ENCODE results near the gene ABCC8. TPM values are rescaled to one million over a fixed set of nuclear protein-coding genes. Genes with fewer than 3 reads are reported as not detected.

Gene ABCC8
- total RNA-seq, 2 donors from 2014 or later = 0.55 TPM; not detected in 1

DNA sequence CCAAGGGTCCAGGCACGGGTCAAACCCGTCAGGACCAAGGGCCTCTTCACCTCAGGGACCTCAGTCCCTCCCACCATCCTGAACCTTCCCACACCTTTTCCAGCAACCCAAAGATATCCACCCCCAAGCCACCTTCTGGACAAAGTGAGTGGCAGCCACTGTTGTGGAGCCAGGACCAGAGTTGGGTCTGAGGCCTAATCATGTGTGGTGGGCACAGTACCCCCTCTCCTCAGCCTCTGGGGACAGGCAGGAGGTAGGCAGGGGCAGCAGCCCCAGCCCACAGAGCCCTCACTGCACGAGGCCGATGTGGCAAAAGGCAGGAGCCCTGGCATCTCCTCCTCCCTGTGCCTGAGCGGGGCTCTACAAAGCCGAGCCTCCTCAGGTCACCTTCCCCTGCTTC lies 90.7 kb downstream of the ABCC8 start:
- Histone ChIP-seq H3K9me3 (ENCODE audit: control insufficient read depth, low read length) (no peaks in the 10 kb centered on the region), H3K27ac (ENCODE audit: low read depth, low read length) (no peak overlapping the region), H3K36me3 (ENCODE audit: control insufficient read depth, insufficient read depth, low read length) (no peaks in the 10 kb centered on the region), H3K9ac (ENCODE audit: extremely low read depth, low read length, poor library complexity, severe bottlenecking) (no peak overlapping the region), H3K4me1 (ENCODE audit: control insufficient read depth, insufficient read depth, low read length) (no peaks in the 10 kb centered on the region), H3K4me3 (ENCODE audit: low read length) (no peak overlapping the region), H3K27me3 (ENCODE audit: control insufficient read depth, insufficient read depth, low read length, poor library complexity, severe bottlenecking) (peaks cover 22% of the 10 kb centered on the region)
- H3K36me3 Mint-ChIP-seq (ENCODE audit: low read depth) = no peaks in the 10 kb centered on the region
- no peaks in the 10 kb centered on the region for H3K4me1 Mint-ChIP-seq
- no peak for DNase-seq
- peaks cover 29% of the 10 kb centered on the region for H3K27me3 Mint-ChIP-seq (ENCODE audit: insufficient read depth)
- TF ChIP-seq CTCF (conservative IDR thresholded peaks at IDR 0.05) = no peak
- WGBS, 2 experiments (ENCODE audit: insufficient coverage in 1 of 2, insufficient read length in 1 of 2) = 82 to 92% methylated on average over 4 to 6 of the region's 6 CpGs
- no peak overlapping the region for H3K4me3 Mint-ChIP-seq
- no peak overlapping the region for H3K27ac Mint-ChIP-seq
- no peaks in the 10 kb centered on the region for H3K9me3 Mint-ChIP-seq

DNA sequence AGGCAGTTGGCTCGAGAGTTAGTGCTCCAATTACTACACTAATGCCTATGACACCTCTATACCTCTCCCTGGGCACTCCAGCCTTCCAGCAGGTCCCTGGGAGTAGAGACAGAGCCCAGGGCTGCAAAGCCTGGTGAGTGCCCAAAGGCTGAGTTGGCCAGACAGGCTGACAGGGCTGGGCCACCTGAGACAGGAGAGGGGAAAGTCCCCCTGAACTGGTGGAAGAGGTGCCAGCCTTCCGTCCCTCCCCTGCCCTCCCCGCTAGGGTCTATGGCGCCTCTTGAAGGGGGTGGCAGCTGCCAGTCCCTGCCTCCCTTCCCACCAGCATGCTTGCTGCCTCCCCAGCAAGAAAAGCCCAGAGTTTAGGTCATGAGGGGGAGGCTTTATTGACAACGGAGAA lies 91.2 kb downstream of the ABCC8 start:
- 91 to 94% methylated on average over 1 to 5 of the region's 5 CpGs for WGBS, 2 experiments (ENCODE audit: insufficient coverage in 1 of 2, insufficient read length in 1 of 2)
- no peak overlapping the region for H3K9ac ChIP-seq (ENCODE audit: extremely low read depth, low read length, poor library complexity, severe bottlenecking)

GRCh38 chr11:17384002-17384511 lies 92.6 kb downstream of the ABCC8 start:
- no peaks in the 10 kb centered on the region for H3K9me3 ChIP-seq (ENCODE audit: control insufficient read depth, low read length)
- peak; percentile 94 for DNase-seq
- H3K27ac ChIP-seq (ENCODE audit: low read depth, low read length) = no peak overlapping the region
- Mint-ChIP-seq H3K4me3 (no peak overlapping the region), H3K27me3 (ENCODE audit: insufficient read depth) (peaks cover 20% of the 10 kb centered on the region), H3K36me3 (ENCODE audit: low read depth) (no peaks in the 10 kb centered on the region), H3K27ac (no peak overlapping the region), H3K9me3 (peaks cover 4% of the 10 kb centered on the region), H3K4me1 (no peaks in the 10 kb centered on the region)
- no peak overlapping the region for H3K4me3 ChIP-seq (ENCODE audit: low read length)
- 43 to 60% methylated on average over 3 to 6 of the region's 6 CpGs for WGBS, 2 experiments (ENCODE audit: insufficient coverage in 1 of 2, insufficient read length in 1 of 2)
- peak; percentile 92 for TF ChIP-seq CTCF (conservative IDR thresholded peaks at IDR 0.05)
- no peaks in the 10 kb centered on the region for H3K36me3 ChIP-seq (ENCODE audit: control insufficient read depth, insufficient read depth, low read length)
- no peaks in the 10 kb centered on the region for H3K4me1 ChIP-seq (ENCODE audit: control insufficient read depth, insufficient read depth, low read length)
- peaks cover 13% of the 10 kb centered on the region for H3K27me3 ChIP-seq (ENCODE audit: control insufficient read depth, insufficient read depth, low read length, poor library complexity, severe bottlenecking)
- no peak overlapping the region for H3K9ac ChIP-seq (ENCODE audit: extremely low read depth, low read length, poor library complexity, severe bottlenecking)

More for the DNA sequence above, 91.2 kb downstream of the ABCC8 start:
- Mint-ChIP-seq H3K36me3 (ENCODE audit: low read depth) (no peaks in the 10 kb centered on the region), H3K4me1 (no peaks in the 10 kb centered on the region), H3K27ac (no peak overlapping the region), H3K27me3 (ENCODE audit: insufficient read depth) (peaks cover 26% of the 10 kb centered on the region), H3K9me3 (no peaks in the 10 kb centered on the region), H3K4me3 (no peak overlapping the region)
- Histone ChIP-seq H3K27ac (ENCODE audit: low read depth, low read length) (no peak overlapping the region), H3K4me1 (ENCODE audit: control insufficient read depth, insufficient read depth, low read length) (no peaks in the 10 kb centered on the region), H3K9me3 (ENCODE audit: control insufficient read depth, low read length) (no peaks in the 10 kb centered on the region), H3K4me3 (ENCODE audit: low read length) (no peak overlapping the region), H3K27me3 (ENCODE audit: control insufficient read depth, insufficient read depth, low read length, poor library complexity, severe bottlenecking) (peaks cover 18% of the 10 kb centered on the region), H3K36me3 (ENCODE audit: control insufficient read depth, insufficient read depth, low read length) (no peaks in the 10 kb centered on the region)
- no peak for DNase-seq
- TF ChIP-seq CTCF (conservative IDR thresholded peaks at IDR 0.05) = no peak
